ENCODE results near the gene ZNF205. TPM values are rescaled to one million over a fixed set of nuclear protein-coding genes. Genes with fewer than 3 reads are reported as not detected.
"Not testable (repeated sequence)": the region's sequence is repeated elsewhere in the genome, so short reads cannot be mapped to it uniquely, and the experiment has no call there.

Gene ZNF205
- total RNA-seq, 1 donor from 2014 or later = 14.8 TPM

DNA sequence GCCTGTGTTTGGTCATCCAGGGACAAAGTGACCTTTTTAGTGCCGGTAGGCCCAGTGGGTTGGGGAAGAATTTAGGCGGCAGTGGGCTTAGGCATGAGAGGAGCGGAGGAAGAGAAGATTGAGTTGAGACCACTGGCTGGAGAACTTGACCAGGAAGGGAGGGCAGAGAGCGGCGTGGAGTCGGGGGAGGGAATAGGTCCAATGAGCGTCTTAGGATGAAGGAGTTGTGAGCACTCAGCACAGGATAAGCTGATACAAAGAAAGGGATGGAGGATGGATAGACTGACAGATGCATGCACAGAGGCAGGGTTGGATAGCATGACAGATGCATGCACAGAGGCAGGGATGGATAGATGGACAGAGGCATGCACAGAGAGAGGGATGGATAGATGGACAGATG is 38.9 kb upstream of the ZNF205 start:
- no peaks in the 10 kb centered on the region for H3K9me3 Mint-ChIP-seq (ENCODE audit: unreplicated experiment)
- H3K36me3 Mint-ChIP-seq (ENCODE audit: unreplicated experiment) = peaks cover 2% of the 10 kb centered on the region
- peaks cover 47% of the 10 kb centered on the region for H3K27me3 Mint-ChIP-seq (ENCODE audit: unreplicated experiment)
- TF ChIP-seq, protein P1, sequence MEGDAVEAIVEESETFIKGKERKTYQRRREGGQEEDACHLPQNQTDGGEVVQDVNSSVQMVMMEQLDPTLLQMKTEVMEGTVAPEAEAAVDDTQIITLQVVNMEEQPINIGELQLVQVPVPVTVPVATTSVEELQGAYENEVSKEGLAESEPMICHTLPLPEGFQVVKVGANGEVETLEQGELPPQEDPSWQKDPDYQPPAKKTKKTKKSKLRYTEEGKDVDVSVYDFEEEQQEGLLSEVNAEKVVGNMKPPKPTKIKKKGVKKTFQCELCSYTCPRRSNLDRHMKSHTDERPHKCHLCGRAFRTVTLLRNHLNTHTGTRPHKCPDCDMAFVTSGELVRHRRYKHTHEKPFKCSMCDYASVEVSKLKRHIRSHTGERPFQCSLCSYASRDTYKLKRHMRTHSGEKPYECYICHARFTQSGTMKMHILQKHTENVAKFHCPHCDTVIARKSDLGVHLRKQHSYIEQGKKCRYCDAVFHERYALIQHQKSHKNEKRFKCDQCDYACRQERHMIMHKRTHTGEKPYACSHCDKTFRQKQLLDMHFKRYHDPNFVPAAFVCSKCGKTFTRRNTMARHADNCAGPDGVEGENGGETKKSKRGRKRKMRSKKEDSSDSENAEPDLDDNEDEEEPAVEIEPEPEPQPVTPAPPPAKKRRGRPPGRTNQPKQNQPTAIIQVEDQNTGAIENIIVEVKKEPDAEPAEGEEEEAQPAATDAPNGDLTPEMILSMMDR (IDR thresholded peaks at IDR 0.05) = no peak
- no peaks in the 10 kb centered on the region for H3K4me1 Mint-ChIP-seq (ENCODE audit: unreplicated experiment)
- no peak overlapping the region for H3K4me3 Mint-ChIP-seq (ENCODE audit: unreplicated experiment)
- no peak for DNase-seq (ENCODE audit: extremely low spot score, unreplicated experiment)
- H3K27ac Mint-ChIP-seq (ENCODE audit: unreplicated experiment) = no peak overlapping the region

DNA sequence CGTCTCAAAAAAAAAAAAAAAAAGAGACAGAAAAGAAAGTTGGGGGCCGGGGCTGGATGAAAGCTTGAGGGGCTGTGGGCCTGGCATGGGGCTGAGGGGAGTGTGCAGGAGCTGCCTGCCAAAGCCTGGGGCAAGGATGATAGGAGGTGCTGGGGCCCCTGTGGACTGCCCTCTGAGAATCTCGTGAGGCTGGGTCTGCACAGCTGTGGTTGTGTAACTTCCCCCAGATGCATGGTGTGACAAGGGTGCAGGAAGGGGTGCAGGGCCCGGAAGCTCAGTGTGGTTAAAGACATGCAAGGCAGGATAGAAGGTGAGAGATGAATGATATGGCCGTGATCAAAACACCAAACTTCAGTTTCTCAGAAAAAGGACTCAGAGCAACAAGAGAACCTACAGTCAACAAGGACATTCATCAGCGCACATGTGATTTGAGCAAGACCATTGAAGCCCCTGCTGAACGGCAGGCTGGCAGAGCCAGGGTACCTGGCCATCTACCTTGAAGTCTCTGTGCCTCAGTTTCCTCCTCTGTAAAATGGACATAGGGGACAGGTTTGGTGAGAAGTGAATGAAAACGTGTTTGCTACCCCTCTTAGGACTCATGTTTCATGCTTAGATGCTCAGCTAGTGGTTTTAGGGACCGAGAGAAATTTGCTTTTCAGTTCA is 37.4 kb upstream of the ZNF205 start:
- TF ChIP-seq, protein P1 (IDR thresholded peaks at IDR 0.05) = no peak
- H3K4me1 Mint-ChIP-seq (ENCODE audit: unreplicated experiment) = no peaks in the 10 kb centered on the region
- peaks cover 60% of the 10 kb centered on the region for H3K27me3 Mint-ChIP-seq (ENCODE audit: unreplicated experiment)
- H3K9me3 Mint-ChIP-seq (ENCODE audit: unreplicated experiment) = no peaks in the 10 kb centered on the region
- no peak for DNase-seq (ENCODE audit: extremely low spot score, unreplicated experiment)
- H3K4me3 Mint-ChIP-seq (ENCODE audit: unreplicated experiment) = no peak overlapping the region
- peaks cover 2% of the 10 kb centered on the region for H3K36me3 Mint-ChIP-seq (ENCODE audit: unreplicated experiment)
- no peak overlapping the region for H3K27ac Mint-ChIP-seq (ENCODE audit: unreplicated experiment)

DNA sequence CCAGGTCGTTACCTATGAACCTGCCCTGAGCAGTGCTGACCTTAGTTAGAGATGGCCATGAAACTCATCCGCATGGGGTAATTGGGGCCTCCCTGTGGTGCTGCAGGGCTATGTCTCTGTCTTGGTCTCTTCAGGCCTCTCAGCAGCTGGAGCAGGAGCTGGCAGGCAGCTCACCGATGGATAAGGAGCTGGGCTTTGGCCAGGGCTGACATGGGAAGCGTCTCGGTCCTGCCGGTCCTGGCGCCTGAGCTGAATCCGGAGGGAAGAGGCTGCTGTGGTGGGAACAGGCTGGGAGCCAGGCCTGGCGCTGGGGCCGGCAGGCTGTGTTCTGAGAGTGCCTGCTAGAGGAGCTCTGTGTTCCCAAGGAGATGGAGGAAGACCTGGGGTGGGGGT is 36.9 kb upstream of the ZNF205 start:
- no peak overlapping the region for H3K27ac Mint-ChIP-seq (ENCODE audit: unreplicated experiment)
- H3K4me1 Mint-ChIP-seq (ENCODE audit: unreplicated experiment) = no peaks in the 10 kb centered on the region
- H3K4me3 Mint-ChIP-seq (ENCODE audit: unreplicated experiment) = no peak overlapping the region
- peaks cover 64% of the 10 kb centered on the region for H3K27me3 Mint-ChIP-seq (ENCODE audit: unreplicated experiment)
- no peaks in the 10 kb centered on the region for H3K9me3 Mint-ChIP-seq (ENCODE audit: unreplicated experiment)
- DNase-seq (ENCODE audit: extremely low spot score, unreplicated experiment) = no peak
- TF ChIP-seq, protein P1 (IDR thresholded peaks at IDR 0.05) = no peak
- H3K36me3 Mint-ChIP-seq (ENCODE audit: unreplicated experiment) = no peaks in the 10 kb centered on the region

DNA sequence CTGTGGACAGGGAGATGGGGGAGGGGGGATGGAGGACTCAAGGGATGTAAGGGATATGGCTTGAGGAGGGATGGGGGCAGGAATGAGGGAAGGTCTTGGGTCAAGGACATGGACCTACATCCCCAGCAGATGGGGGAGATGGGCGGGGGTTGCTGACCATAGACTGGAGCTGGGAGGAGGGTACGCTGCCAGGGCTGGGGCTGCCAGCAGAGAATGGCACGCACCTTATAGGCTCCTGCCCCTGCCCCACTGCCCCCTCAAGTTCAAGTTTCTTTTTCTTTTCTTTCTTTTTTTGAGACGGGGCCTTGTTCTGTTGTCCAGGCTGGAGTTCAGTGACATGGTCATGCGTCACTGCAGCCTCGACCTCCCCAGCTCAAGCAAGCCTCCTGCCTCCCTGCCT is 36.4 kb upstream of the ZNF205 start:
- H3K27ac Mint-ChIP-seq (ENCODE audit: unreplicated experiment); H3K4me1 Mint-ChIP-seq (ENCODE audit: unreplicated experiment); H3K4me3 Mint-ChIP-seq (ENCODE audit: unreplicated experiment); H3K36me3 Mint-ChIP-seq (ENCODE audit: unreplicated experiment); DNase-seq (ENCODE audit: extremely low spot score, unreplicated experiment); H3K9me3 Mint-ChIP-seq (ENCODE audit: unreplicated experiment): not testable (repeated sequence)
- H3K27me3 Mint-ChIP-seq (ENCODE audit: unreplicated experiment) = peaks cover 68% of the 10 kb centered on the region

DNA sequence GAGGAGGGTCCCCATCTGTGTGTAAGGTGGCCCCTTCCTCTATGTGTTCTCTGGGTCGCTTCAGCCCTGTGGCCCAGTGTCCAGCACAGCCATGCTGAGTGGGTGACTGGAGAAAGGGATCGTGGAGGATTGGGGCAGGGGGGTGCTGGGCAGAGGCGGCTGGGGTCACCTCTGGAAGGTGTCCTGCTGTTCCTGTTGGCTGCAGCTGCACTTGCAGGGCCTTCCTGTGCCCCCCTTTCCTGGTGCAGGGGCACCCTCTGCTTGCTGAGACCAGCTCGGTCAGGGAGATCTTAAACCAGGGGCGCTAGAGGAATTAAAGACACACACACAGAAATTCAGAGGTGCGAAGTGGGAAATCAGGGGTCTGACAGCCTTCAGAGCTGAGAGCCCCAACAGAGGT is 35.8 kb upstream of the ZNF205 start:
- peaks cover 68% of the 10 kb centered on the region for H3K27me3 Mint-ChIP-seq (ENCODE audit: unreplicated experiment)

More for the DNA sequence above, 35.8 kb upstream of the ZNF205 start:
- H3K36me3 Mint-ChIP-seq (ENCODE audit: unreplicated experiment) = no peaks in the 10 kb centered on the region
- H3K9me3 Mint-ChIP-seq (ENCODE audit: unreplicated experiment) = no peaks in the 10 kb centered on the region
- no peak for DNase-seq (ENCODE audit: extremely low spot score, unreplicated experiment)
- no peak overlapping the region for H3K4me3 Mint-ChIP-seq (ENCODE audit: unreplicated experiment)
- no peaks in the 10 kb centered on the region for H3K4me1 Mint-ChIP-seq (ENCODE audit: unreplicated experiment)
- TF ChIP-seq, protein P1 (IDR thresholded peaks at IDR 0.05) = no peak
- H3K27ac Mint-ChIP-seq (ENCODE audit: unreplicated experiment) = no peak overlapping the region
